ENCODE data around the gene ATG7. TPM values are rescaled to one million over a fixed set of nuclear protein-coding genes. Genes with fewer than 3 reads are reported as not detected.
"Not testable (repeated sequence)": the region's sequence is repeated elsewhere in the genome, so short reads cannot be mapped to it uniquely, and the experiment has no call there.

Gene ATG7
- total RNA-seq, 1 donor from 2014 or later: 45.2 TPM

- no peaks in the 10 kb centered on the region for H3K9me3 Mint-ChIP-seq
- peaks cover 27% of the 10 kb centered on the region for H3K36me3 Mint-ChIP-seq (ENCODE audit: low read depth)
- DNase-seq (ENCODE audit: low spot score): no peak
- H3K27me3 Mint-ChIP-seq (ENCODE audit: low read depth): no peaks in the 10 kb centered on the region
- intact Hi-C loops (cut with micrococcal nuclease): no loop called here
- no peak overlapping the region for H3K27ac Mint-ChIP-seq
- peaks cover 3% of the 10 kb centered on the region for H3K4me1 Mint-ChIP-seq (ENCODE audit: low read depth)
- no peak overlapping the region for H3K4me3 Mint-ChIP-seq (ENCODE audit: low read depth)
Observed at GRCh38 chr3:11568503-11569155, 296.4 kb downstream of the ATG7 start.

- Mint-ChIP-seq H3K9me3 (no peaks in the 10 kb centered on the region), H3K27ac (no peak overlapping the region), H3K4me3 (ENCODE audit: low read depth) (no peak overlapping the region), H3K4me1 (ENCODE audit: low read depth) (peaks cover 3% of the 10 kb centered on the region), H3K36me3 (ENCODE audit: low read depth) (peaks cover 27% of the 10 kb centered on the region), H3K27me3 (ENCODE audit: low read depth) (no peaks in the 10 kb centered on the region)
- DNase-seq (ENCODE audit: low spot score): no peak
- intact Hi-C loops (cut with micrococcal nuclease): no loop called here
Observed at GRCh38 chr3:11569156-11569741, 297.1 kb downstream of the ATG7 start.

- intact Hi-C loops (cut with micrococcal nuclease): no loop called here
- Mint-ChIP-seq H3K4me1 (ENCODE audit: low read depth) (peaks cover 3% of the 10 kb centered on the region), H3K27me3 (ENCODE audit: low read depth) (no peaks in the 10 kb centered on the region), H3K27ac (no peak overlapping the region), H3K4me3 (ENCODE audit: low read depth) (no peak overlapping the region), H3K36me3 (ENCODE audit: low read depth) (peaks cover 29% of the 10 kb centered on the region), H3K9me3 (no peaks in the 10 kb centered on the region)
- DNase-seq (ENCODE audit: low spot score): no peak
Observed at GRCh38 chr3:11570251-11570650, 298.1 kb downstream of the ATG7 start.

- Mint-ChIP-seq H3K27ac (no peak overlapping the region), H3K36me3 (ENCODE audit: low read depth) (peaks cover 26% of the 10 kb centered on the region), H3K4me1 (ENCODE audit: low read depth) (peaks cover 3% of the 10 kb centered on the region)
Observed at GRCh38 chr3:11570789-11571495, 298.7 kb downstream of the ATG7 start.

GRCh38 chr3:11572660-11573059, 300.5 kb downstream of the ATG7 start:
- H3K4me1 Mint-ChIP-seq (ENCODE audit: low read depth); intact Hi-C loops (cut with micrococcal nuclease); H3K27me3 Mint-ChIP-seq (ENCODE audit: low read depth); H3K9me3 Mint-ChIP-seq; DNase-seq (ENCODE audit: low spot score); H3K27ac Mint-ChIP-seq; H3K4me3 Mint-ChIP-seq (ENCODE audit: low read depth): not testable (repeated sequence)
- H3K36me3 Mint-ChIP-seq (ENCODE audit: low read depth): peaks cover 14% of the 10 kb centered on the region

More at GRCh38 chr3:11570789-11571495, 298.7 kb downstream of the ATG7 start:
- Mint-ChIP-seq H3K9me3 (no peaks in the 10 kb centered on the region), H3K27me3 (ENCODE audit: low read depth) (no peaks in the 10 kb centered on the region), H3K4me3 (ENCODE audit: low read depth) (no peak overlapping the region)
- DNase-seq (ENCODE audit: low spot score): no peak
- intact Hi-C loops (cut with micrococcal nuclease): no loop called here

- H3K27me3 Mint-ChIP-seq (ENCODE audit: low read depth): no peaks in the 10 kb centered on the region
- H3K27ac Mint-ChIP-seq: no peak overlapping the region
- H3K4me3 Mint-ChIP-seq (ENCODE audit: low read depth): no peak overlapping the region
- no peaks in the 10 kb centered on the region for H3K9me3 Mint-ChIP-seq
- intact Hi-C loops (cut with micrococcal nuclease): no loop called here
- no peak for DNase-seq (ENCODE audit: low spot score)
- H3K4me1 Mint-ChIP-seq (ENCODE audit: low read depth): peaks cover 5% of the 10 kb centered on the region
- H3K36me3 Mint-ChIP-seq (ENCODE audit: low read depth): peaks cover 20% of the 10 kb centered on the region
Observed at GRCh38 chr3:11574981-11575669, 302.9 kb downstream of the ATG7 start.

- peaks cover 7% of the 10 kb centered on the region for H3K4me1 Mint-ChIP-seq (ENCODE audit: low read depth)
- no peaks in the 10 kb centered on the region for H3K27me3 Mint-ChIP-seq (ENCODE audit: low read depth)
- DNase-seq (ENCODE audit: low spot score): no peak
- no peak overlapping the region for H3K27ac Mint-ChIP-seq
- H3K9me3 Mint-ChIP-seq: no peaks in the 10 kb centered on the region
- H3K4me3 Mint-ChIP-seq (ENCODE audit: low read depth): no peak overlapping the region
- H3K36me3 Mint-ChIP-seq (ENCODE audit: low read depth): peaks cover 25% of the 10 kb centered on the region
- intact Hi-C loops (cut with micrococcal nuclease): no loop called here
Observed at GRCh38 chr3:11575677-11576076, 303.5 kb downstream of the ATG7 start.

GRCh38 chr3:11576453-11576852, 304.3 kb downstream of the ATG7 start:
- H3K4me1 Mint-ChIP-seq (ENCODE audit: low read depth): peaks cover 7% of the 10 kb centered on the region
- peak overlapping the region; percentile 8 for H3K27ac Mint-ChIP-seq
- H3K27me3 Mint-ChIP-seq (ENCODE audit: low read depth): no peaks in the 10 kb centered on the region
- H3K4me3 Mint-ChIP-seq (ENCODE audit: low read depth): no peak overlapping the region
- no peaks in the 10 kb centered on the region for H3K9me3 Mint-ChIP-seq
- H3K36me3 Mint-ChIP-seq (ENCODE audit: low read depth): peaks cover 29% of the 10 kb centered on the region
- DNase-seq (ENCODE audit: low spot score): no peak
- intact Hi-C loops (cut with micrococcal nuclease): no loop called here

GRCh38 chr3:11578169-11578568, 306.0 kb downstream of the ATG7 start:
- Mint-ChIP-seq H3K4me1 (ENCODE audit: low read depth) (peaks cover 23% of the 10 kb centered on the region), H3K27me3 (ENCODE audit: low read depth) (no peaks in the 10 kb centered on the region), H3K4me3 (ENCODE audit: low read depth) (no peak overlapping the region), H3K27ac (no peak overlapping the region), H3K9me3 (no peaks in the 10 kb centered on the region), H3K36me3 (ENCODE audit: low read depth) (peaks cover 33% of the 10 kb centered on the region)
- DNase-seq (ENCODE audit: low spot score): no peak
- intact Hi-C loops (cut with micrococcal nuclease): no loop called here

GRCh38 chr3:11580645-11581044, 308.4 kb downstream of the ATG7 start:
- Mint-ChIP-seq H3K27ac (no peak overlapping the region), H3K36me3 (ENCODE audit: low read depth) (peaks cover 30% of the 10 kb centered on the region), H3K4me3 (ENCODE audit: low read depth) (no peak overlapping the region), H3K9me3 (no peaks in the 10 kb centered on the region), H3K27me3 (ENCODE audit: low read depth) (no peaks in the 10 kb centered on the region), H3K4me1 (ENCODE audit: low read depth) (peaks cover 34% of the 10 kb centered on the region)
- DNase-seq (ENCODE audit: low spot score): no peak
- intact Hi-C loops (cut with micrococcal nuclease): loop anchor here (5.0 kb wide), 1 partner anchor 62 kb away; the partner anchor contains the start of gene VGLL4

GRCh38 chr3:11581237-11582190, 309.3 kb downstream of the ATG7 start:
- H3K27me3 Mint-ChIP-seq (ENCODE audit: low read depth): no peaks in the 10 kb centered on the region
- DNase-seq (ENCODE audit: low spot score): no peak
- H3K9me3 Mint-ChIP-seq: no peaks in the 10 kb centered on the region
- H3K36me3 Mint-ChIP-seq (ENCODE audit: low read depth): peaks cover 38% of the 10 kb centered on the region
- intact Hi-C loops (cut with micrococcal nuclease): loop anchor here (5.0 kb wide), 1 partner anchor 61 kb away; the partner anchor contains the start of gene VGLL4
- H3K4me3 Mint-ChIP-seq (ENCODE audit: low read depth): no peak overlapping the region
- H3K4me1 Mint-ChIP-seq (ENCODE audit: low read depth): peaks cover 39% of the 10 kb centered on the region
- H3K27ac Mint-ChIP-seq: no peak overlapping the region

Measured in activated T-helper 2 cell treated with anti-CD3 and anti-CD28 coated beads, Interferon-gamma antibody, Interleukin-2, Interleukin-4, amounts not matched to agents 10 μg/mL and 5 μg/mL and 100 μg/mL, durations not matched to agents 14 hours and 24 hours and 36 hours (primary cell).